CD1c-positive myeloid dendritic cell (primary cell): ENCODE data around the gene INSL3.

Source experiments
- DNase-seq: peaks from one replicate; pipeline ENCODE4 v3.0.0-alpha.2; 2016; ENCODE audit errors: extremely low spot score

INSL3 gene, protein sequence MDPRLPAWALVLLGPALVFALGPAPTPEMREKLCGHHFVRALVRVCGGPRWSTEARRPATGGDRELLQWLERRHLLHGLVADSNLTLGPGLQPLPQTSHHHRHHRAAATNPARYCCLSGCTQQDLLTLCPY

DNA sequence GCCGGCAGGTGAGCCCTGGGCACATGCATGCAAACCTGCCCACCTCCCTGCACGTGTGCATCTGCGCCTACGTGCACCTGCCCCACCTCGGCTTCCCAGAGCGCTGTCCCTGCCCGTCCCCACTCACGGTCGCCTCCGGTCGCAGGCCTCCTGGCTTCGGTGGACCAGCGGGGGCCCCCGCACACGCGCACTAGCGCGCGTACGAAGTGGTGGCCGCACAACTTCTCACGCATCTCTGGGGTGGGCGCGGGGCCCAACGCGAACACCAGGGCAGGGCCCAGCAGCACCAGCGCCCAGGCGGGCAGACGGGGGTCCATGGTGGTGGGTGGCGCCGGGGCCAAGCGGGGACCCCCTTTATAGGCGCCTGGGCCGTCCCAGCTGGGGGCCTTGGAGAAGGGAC lies at the start of gene INSL3:
Gene INSL3 (minus strand): TSS at position 330 of the 400 bp plus-strand sequence. CDS start 13 bp downstream, at position 317.
- DNase-seq: no peak

DNA sequence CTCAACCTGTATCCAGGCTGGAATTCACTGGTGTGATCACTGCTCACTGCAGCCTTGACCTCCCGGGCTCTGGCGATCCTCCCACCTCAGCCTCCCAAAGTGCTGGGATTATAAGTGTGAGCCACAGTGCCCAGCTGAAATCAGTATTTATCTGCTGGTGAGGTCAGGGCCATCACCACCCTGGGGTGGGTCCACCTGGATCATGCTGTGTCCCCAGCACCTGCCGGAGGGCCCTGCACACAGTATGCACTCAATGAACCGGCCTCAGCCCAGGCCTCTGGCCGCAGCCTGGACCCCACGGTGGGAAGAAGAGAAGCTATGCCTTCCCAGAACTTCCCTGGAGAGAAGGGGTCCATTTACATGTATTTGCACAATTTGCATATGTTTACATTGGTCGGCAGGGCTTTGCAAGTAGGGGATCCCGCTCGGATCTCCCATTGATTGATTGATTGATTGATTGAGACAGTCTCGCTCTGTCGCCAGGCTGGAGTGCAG lies 47.8 kb upstream of the INSL3 start:
- no peak for DNase-seq

DNA sequence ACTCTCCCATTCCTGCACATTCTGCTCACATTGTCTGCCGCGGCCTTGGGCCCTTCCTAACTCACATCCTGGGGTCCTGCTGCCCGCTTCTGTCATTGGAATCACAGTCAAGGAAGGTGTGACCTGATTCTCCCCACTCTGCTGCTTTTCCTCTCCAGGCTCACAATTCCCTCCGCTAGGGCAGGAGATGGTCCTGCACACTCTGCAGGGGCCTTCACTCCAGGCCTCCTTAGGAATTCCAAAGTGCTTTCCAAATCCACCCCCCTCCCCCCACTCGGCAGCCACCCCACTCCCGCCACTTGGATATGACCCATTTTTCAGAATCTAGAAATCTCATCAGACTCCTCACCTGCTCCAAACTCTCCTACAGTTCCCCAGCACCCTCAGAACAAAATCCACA lies 47.4 kb upstream of the INSL3 start:
- no peak for DNase-seq

DNA sequence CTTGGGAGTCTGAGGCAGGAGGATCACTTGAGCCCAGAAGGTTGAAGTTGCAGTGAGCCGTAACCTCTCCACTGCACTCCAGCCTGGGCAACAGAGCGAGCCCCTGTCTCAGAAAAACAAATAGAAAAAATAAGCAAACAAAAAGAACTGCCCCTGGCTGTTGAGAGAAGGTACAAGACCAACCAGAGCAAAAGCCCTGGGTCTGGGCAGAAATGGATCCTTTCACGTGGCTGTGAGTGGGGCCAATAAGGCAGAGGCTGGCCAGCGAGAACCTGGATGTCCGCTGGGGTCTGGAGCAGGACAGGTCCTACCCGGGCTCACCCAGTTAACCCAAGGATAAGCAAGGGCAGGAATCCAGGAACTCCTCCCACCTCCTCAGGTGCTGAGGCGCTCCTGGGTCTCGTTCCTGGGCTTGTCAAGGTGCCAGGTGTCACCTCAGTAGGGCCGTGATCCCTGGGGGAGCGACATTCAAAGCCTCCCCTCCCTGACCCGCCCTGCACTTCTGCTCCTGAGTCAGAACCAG lies 45.7 kb upstream of the INSL3 start:
- no peak for DNase-seq

DNA sequence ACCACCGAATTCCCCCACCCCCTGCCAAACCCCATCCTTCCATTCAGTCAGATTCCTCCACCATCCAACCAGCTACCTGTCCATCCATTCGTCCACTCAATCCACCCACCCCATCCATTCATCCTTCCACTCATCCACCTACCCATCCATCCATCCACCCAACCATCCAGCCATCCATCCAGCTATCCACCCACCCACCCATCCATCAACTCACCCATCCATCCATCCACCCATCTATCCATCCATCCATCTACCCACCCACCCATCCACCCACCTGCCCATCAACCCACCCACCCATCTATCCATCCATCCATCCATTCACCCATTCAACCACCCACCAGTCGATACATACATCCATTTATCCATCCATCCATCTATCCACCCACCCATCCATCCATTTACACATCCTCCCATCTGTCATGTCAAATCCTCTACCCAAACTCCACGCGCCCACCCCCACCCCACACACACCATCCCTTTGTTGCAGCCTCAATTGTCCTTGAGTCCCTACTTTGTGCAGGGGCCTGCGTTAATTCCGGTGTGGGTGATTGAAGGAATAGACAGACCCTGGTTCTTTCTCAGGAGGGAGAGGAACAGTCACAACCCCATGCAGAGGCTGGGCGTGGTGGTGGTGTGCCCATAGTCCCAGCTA lies 45.1 kb upstream of the INSL3 start:
- no peak for DNase-seq

DNA sequence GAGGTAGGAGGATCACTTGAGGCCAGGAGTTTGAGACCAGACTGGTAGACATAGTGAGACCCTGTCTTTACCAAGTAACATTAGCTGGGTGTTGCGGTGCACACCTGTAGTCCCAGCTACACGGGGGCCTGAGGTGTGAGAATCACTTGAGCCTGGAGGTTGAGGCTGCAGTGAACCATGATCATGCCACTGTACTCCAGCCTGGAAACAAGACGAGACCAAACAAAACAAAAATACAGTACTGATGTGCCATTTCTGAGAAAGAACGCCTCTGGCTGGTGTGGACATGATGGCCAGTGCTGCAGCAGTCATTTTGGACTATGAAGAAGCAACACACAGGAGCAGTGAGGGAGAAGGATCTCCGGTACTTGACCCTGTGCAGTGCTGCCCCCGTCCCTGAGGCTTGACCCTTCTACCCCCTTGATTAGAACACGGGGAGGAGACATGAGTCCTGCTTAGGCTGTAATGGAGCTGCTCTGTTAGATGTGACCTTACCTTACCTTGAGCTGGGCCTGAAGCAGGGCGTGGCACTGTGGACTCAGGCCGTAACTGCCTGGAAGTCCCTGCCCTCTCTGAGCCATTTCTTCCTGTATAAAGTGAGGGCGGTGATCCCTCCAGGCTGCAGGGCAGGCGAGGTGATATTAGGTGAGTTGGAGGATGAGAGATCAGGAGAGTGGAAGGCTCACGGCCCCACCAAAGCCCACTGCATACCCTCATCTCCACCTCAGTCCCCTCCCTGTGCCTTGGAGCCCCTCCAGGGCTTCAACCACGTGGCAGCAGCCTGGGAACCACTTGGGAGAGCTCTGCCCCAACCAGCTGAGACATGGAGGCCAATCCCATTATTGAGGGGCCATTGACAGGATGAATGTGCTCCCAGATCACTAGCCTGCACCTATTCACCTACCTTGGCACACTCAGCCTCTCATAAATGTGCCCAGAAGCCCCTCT lies 44.3 kb upstream of the INSL3 start:
- no peak for DNase-seq

DNA sequence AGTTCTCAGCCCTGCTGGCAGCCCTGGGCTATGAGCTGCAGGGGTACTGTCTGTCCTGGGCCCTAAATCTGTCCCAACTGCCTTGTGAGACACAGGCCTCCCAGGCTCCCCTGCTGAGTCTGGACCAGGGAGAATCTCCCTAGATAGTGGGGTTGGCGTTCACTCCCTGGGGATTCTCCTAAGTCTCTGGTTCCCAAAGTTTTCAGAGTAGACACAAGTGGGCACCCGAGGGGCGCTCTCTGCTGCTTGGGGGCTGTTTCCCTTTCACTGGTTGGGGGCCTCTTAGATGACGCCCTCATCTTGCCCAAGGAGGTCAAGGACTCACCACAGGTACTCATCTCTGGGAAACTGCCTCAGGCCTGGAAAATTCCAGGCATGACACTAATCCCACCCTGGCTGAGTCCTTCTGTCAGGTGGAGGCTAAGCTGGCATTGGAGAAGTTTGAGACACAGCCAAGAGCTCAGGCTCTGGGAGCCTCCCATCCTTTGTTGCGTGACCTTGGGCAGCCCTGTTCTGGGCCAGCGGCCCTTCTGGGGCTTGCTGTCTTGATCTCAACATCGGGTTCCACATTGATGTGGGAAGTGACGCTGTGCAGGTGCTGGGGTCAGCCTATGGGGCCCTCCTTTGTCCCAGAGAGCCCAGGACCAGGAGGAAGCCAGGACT lies 42.3 kb upstream of the INSL3 start:
- no peak for DNase-seq

DNA sequence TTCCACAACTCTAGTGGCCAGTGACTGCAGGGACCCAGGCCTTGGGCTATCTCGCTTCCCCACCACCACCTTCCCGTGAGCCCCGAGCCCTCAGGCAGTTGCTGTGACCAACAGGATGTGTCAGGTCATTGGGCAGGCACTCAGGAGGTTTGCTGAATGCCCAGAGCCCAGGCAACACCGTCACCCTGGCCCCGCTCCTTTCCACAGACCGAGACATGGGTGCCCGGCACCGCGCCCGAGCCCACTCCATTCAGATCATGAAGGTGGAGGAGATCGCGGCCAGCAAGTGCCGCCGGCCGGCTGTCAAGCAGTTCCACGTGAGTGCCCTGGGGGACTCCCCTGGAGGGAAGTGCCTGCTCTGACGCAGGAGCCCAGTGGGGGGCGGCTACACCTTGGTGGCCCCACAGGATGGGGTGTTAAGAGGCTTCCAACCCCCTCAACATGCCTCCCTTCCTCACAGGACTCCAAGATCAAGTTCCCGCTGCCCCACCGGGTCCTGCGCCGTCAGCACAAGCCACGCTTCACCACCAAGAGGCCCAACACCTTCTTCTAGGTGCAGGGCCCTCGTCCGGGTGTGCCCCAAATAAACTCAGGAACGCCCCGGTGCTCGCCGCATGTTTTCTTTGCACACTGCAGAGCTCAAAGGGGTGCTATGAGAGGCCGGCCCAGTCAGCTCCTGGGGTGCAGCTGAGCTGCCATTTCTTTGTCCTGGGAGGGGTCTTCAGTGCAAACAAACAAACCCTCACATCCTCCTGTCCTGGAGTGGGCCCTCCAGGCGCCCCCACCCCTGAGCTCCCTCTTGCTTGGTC lies 41.6 kb upstream of the INSL3 start:
- no peak for DNase-seq

DNA sequence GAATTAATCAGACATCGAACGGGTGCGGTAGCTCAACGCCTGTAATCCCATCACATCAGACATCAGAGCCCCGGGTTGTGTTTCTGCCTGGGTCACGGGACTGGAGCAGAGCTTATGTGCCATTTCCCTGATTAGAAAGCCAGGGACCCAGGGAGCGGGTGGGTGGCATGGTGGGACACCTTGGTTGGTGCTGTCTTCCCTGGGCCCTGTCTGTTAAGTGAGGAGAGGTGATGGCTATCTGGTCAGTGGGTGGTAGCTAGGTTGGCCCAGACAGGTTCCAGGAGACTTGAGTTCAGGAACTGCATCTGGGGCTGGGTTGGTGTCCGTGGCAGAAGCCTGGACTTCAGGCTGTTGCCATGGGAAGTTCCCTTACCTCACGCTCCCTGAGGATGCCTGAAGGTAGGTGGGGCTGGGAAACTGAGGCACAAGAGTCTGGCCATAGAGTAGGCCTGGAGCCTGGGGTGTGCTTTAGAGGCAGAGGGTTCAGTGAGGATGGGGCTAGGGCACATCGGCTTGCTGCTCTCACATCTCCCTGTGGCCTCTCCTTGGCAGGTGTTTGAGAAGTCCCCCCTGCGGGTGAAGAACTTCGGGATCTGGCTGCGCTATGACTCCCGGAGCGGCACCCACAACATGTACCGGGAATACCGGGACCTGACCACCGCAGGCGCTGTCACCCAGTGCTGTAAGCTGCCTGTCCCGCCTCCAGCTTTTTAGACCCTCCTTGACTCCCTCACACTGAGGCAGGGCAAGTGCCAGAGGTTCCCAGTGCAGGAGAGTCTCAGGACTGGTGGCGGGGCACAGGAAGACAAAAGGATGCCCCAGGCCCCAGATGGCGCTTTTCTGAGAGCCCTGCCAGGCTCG lies 40.5 kb upstream of the INSL3 start:
- DNase-seq: no peak

DNA sequence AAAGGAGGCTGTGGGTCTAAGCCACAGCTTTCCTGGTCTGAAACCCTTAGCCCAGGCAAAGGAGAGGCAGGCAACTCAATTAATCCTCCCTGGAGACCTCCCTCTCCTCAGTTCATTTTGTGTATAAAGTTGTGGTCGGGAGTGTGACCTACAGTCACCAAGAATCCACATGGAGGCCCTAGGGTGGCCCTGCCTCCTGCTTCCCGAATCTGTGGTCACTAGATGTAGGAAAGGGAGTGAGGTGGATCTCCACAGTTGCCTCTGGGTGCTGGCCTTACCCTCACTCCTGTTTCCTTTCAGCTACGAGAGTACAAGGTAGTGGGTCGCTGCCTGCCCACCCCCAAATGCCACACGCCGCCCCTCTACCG lies 39.7 kb upstream of the INSL3 start:
- DNase-seq: no peak

DNA sequence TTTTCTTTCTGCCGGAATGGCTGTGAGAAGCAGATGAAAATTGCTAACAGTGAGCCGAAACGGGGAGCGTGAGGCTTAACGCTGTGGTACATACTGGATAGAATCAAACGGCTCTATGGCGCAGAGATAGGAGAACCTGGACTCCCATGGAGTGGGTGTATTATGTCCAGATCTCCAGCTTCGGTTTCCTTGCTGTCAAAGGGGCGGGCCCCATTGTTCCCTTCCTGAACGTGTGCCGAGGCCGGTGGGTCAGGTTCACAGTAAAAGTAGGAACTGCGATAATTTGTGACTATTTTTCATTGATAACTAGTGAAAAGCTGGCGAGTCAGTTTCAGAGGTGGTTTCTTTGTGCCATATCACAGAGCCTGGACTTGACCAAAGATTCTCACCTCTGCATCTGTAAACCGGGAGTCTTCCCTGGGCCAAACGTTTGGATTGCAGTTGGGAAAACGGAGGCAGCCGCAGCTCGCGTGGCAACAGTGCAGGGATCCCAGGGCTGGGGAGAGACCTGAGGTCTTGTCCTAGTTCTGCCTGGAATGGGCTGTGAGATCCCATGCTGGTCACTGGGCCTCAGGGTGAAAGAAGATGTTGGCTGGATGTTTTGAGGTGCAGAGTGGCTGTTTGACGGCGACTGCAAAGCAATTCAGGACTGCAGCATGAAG lies 39.1 kb upstream of the INSL3 start:
- peak; percentile 53 for DNase-seq

DNA sequence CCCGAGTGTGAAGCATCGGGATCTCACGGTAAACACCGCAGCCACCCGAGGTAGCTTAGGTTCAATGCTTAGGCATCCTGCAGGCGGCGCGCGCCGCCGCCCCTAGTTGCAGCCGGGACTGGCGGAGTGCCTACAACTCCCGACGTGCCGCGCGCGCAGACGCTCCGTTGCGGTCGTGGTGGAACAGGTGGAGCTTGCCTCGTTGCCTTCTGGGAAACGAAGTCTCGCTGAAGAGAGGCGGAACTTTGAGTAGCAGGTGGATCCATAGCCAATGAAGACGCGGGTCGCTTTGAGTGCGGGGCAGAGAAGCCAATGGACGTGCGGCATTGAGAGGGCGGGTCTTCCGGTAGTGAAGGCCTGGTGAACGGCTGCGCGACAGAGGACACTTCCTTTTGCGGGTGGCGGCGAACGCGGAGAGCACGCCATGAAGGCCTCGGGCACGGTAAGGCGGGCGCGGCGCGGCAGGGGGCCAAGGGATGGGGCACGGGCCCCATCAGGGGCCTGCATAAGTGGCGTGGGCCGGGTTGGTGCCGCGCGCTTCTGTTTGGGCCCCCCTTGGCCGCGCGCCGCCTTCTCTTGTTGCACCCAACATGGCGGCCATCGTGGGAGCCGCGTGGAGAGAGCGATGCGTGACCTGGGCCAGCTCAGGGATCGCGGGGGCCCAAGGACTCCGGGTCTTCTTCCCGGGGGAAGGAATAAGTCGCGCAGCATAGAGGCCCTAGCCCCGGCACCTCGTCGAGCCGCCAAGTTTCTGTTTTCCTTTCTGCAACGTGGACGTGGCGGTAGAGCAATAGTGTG lies 38.4 kb upstream of the INSL3 start, which contains the start of gene RPL18A:
Gene RPL18A (plus strand): TSS at position 378 of the 798 bp plus-strand sequence. CDS start 47 bp downstream, at position 425.
- peak; percentile 100 for DNase-seq

DNA sequence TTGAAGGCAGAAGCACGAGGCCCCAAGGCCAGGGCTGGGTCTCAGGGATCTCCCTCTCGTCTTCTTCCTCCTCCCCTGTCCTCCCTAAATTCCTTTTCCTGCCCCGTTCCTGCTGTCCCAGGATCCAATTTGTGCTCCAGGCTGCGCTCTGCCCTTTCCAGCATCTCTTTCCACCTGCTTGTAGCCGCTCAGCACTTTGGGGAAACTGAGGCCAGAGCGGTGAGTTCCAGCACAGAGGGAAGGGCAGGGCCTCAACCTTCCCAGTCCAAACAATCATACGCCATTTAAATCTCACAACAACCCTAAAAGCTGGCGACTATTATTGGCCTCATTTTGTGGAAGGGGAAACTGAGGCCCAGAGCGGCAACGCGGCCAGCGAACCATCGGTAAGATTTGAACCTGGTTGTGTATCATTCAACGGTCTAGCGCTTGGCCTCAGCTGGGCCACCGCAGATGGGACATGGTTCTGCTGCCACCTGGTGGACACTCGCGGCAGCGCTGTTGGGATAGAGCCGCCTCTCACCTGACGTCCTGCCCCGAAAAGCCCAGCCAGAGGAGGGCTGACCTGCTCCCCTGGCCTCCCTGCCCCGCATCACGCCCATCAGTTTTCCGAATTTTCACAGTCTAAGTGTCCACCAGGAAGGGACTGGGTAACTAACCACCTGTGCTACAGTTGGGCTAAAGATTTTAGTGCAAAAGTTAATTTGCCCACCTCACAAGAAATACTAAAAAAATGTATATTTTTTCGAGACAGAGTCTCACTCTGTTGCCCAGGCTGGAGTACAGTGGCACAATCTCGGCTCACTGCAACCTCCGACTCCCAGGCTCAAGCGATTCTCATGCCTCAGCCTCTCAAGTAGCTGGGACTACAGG lies 34.2 kb upstream of the INSL3 start:
- peak; percentile 89 for DNase-seq

DNA sequence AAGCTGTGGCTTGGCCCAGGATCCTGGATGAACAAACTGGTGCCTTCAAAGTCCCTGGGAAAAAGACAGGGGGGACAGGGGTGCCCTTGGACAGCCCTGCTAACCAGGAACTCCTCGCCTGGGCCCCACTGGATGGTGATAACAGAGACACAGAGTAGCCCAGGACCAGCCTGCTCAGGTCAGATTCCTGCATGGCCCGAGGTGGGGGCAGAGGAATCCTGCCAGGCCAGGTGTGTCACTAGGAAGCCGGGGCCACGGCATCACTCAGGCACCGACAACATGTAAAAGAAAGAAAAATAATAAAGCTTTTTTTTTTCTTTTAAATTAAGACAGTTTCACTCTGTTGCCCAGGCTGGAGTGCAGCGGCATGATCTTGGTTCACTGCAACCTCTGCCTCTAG lies 32.7 kb upstream of the INSL3 start:
- DNase-seq: no peak

DNA sequence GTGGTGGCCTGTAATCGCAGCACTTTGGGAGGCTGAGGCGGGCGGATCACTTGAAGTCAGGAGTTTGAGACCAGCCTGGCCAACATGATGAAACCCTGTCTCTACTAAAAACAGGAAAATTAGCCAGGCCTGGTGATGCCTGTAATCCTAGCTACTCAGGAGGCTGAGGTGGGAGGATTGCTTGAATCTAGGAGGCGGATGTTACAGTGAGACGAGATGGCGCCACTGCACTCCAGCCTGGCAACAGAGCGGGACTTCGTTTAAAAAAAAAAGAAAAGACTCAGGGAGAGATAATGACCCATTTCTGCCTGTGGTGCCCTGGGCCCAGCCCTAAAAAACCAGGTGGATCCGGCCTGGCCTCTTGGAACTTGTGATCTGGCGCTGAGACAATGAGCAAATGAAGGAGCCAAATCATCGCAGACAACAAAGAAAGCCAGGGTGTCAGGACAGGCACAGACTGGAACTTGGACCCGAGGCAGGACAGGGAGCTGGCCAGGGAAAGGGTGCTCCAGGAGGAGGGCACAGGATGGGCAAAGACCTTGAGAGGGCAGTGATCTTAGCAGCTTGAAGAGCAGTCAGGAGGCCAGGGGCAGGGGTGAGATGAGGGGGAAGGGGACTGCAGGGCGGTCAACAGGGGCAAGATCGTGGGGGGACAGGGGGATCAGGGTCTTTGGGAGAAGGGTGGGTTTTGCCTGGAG lies 27.4 kb upstream of the INSL3 start:
- DNase-seq: no peak

DNA sequence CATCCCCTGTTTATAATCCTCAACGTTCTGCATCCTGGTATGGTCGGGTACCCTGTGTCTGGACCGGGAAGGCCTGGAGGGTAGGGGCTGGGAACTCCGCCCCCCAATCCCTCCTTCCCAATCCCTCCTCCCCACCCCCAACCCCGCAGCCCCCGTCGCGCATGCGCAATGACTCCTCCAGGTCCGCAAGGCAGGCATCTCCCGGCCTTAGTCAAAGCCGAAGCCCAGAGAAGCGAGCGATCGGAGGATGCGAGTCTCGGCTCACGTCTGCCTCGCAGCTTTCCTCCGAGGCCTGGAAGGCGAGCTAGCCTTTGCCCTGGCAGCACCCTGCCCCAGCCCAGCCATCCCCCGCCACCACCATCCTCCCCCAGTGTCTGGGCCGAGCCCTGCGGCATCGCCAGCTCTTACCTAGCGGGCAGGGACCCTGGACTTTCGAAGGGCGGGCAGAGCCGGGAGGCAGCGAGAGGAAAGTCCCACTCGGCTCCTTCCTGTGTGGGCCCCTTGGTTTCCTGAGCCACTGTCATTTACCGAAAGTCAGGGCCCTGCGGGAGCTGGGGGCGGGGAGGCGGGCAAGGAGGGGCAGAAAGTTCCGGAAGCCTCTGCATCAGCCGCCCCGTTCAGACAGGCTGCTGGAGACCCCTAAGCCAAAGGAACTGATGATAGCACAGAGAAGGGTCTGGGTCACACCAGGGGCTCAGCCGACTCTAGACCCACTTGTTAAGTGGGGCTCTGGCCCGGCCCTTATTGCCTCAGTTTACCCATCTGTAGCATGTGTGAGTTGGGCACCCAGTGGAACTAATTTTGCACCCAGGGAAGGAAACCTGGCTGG lies 26.4 kb upstream of the INSL3 start, which contains the start of gene JAK3:
Gene JAK3 (minus strand): TSS at position 445 of the 829 bp plus-strand sequence. CDS start 3,565 bp downstream, outside the sequence.
- peak; percentile 61 for DNase-seq
